Choroid plexus epithelial cell (primary cell): ENCODE results near the gene TTLL8.
"Not testable (repeated sequence)": the region's sequence is repeated elsewhere in the genome, so short reads cannot be mapped to it uniquely, and the experiment has no call there.

Experiments
- DNase-seq: peaks from one replicate; pipeline ENCODE4 v3.0.0-alpha.2; 2010; ENCODE audit warnings: low read depth
- H3K4me3 ChIP-seq: 2 replicates; pipeline ENCODE4 v1.5.1; 2011; ENCODE audit warnings: low read depth, mild to moderate bottlenecking, control low read depth, low read length, moderate library complexity
- CTCF ChIP-seq: conservative IDR thresholded peaks from 2 replicates; pipeline ENCODE4 v1.5.1; 2011; ENCODE audit warnings: low read depth, mild to moderate bottlenecking, control low read depth, inconsistent platforms, low read length, moderate library complexity

The TTLL8 gene

GRCh38 chr22:49994361-49995040 lies 63.6 kb downstream of the TTLL8 start:
- no peak for TF ChIP-seq CTCF
- H3K4me3 ChIP-seq: no peak overlapping the region
- no peak for DNase-seq

GRCh38 chr22:49993649-49994360 lies 64.3 kb downstream of the TTLL8 start:
- no peak for TF ChIP-seq CTCF
- H3K4me3 ChIP-seq: no peak overlapping the region
- DNase-seq: no peak

GRCh38 chr22:49992921-49993648 lies 65.0 kb downstream of the TTLL8 start:
- TF ChIP-seq CTCF: peak; percentile 80
- no peak overlapping the region for H3K4me3 ChIP-seq
- DNase-seq: peak; percentile 64

GRCh38 chr22:49991907-49992533 lies 66.1 kb downstream of the TTLL8 start:
- no peak for DNase-seq
- TF ChIP-seq CTCF: no peak
- no peak overlapping the region for H3K4me3 ChIP-seq

GRCh38 chr22:49991167-49991566 lies 66.9 kb downstream of the TTLL8 start:
- TF ChIP-seq CTCF: no peak
- no peak for DNase-seq
- H3K4me3 ChIP-seq: no peak overlapping the region

GRCh38 chr22:49989826-49990225 lies 68.3 kb downstream of the TTLL8 start:
- DNase-seq, H3K4me3 ChIP-seq: not testable (repeated sequence)

GRCh38 chr22:49986325-49986724 lies 71.8 kb downstream of the TTLL8 start:
- TF ChIP-seq CTCF: no peak
- DNase-seq: no peak

More at GRCh38 chr22:49986325-49986724, 71.8 kb downstream of the TTLL8 start:
- no peak overlapping the region for H3K4me3 ChIP-seq
